Stimulated activated CD4-positive, alpha-beta T cell treated with anti-CD3 and anti-CD28 coated beads, Interleukin-4, amount 100 ng/mL, for 48 hours (primary cell): ENCODE measurements around the gene SRSF12.

Experiments used
- DNase-seq, 2 donors: peaks; one replicate each; pipeline ENCODE4 v3.0.0-alpha.2; 2020; ENCODE audit warnings: low read depth in 2 of 2

Gene SRSF12

DNA sequence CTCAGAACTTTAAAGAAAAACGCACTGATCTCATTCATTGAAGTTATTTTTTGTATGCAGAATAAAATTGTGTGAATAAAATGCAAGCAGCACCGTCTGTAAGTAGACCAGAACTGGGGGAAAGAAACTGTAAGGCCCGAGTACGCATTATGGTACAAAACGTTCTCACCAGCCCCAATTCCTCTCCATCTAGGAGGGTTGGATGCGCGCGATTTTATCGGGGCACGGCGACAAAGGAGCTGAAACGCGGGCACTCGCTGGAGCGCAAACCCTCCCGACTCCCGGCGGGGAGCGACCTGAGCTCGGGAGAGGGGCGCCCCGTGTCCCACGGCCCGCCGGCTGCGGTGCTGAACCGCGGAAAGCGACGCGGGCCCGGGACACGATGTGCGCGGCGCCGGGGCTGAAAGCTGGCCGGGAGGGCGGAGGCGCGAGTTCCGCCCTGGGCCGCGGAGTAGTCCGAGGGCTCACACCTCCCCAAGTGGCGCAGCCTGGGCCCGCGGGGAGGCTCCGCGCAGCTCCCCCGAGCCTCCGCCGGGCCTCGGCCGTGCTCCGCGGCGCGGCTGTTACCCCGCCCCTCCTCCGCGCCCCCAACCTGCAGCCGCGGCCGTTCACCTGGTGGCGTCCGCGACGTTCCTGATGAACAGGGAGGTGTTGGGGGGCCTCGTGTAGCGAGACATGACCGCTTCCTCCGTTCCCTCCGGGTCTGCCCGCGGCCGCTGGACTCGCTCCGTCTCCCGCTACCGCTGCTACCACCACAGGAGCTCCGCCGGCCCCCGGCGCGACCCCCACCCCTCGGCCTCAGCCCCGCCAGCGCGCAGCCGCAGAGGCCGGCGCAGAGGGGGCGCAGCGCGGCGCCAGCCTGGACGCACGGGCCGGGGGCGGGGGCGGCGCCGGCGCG lies at the start of gene SRSF12:
SRSF12 (minus strand) TSS at position 861 of the 898 bp plus-strand sequence; CDS start at position 677, 184 bp downstream.
- peak; percentile 13 to 17 for DNase-seq

DNA sequence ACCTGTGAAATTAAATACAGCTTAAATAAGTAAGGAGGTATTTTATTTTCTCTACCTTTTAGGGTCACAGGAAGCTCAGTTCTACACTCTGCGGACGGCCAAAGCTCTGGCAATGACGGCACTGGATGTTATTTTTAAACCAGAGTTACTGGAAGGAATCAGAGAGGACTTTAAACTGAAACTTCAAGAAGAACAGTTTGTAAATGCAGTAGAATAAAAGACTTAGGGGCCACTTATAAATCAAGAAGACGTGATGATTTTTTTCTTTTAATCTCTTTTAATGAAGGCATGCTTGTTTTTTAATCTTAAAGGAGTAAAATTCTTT lies 44.1 kb upstream of the SRSF12 start:
- no peak for DNase-seq

DNA sequence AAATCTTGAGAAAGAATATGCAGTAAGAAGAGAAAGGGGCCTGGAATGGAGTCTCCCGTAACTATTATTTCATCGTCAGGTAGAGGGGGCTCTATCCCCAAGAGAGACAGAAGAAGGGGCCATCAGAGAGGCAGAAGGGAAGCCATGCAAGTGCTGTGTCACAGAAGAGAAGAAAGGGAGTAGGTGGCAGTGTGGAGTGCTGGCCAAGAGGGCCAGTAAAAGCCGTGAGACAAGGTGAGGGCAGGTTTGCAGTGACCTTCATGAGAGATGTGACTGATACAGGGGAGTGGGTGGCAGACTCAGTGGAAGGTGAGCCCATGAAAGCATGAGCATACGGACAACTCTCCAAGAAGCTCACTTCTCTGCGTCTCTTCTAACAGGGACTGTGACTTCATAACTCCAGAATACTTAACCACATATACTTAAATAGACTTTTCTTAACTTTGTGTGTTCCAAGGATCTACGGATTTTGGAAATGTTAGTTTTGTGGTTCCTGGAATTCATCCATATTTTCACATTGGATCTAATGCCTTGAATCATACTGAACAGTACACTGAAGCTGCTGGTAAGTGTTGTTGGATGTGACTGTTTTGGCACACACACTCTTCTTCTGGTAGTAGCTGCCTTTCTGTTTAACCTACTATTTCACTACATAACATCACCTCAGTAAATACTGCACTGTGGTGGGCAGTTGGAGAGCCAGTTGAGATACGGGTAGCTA lies 43.6 kb upstream of the SRSF12 start:
- DNase-seq = no peak

DNA sequence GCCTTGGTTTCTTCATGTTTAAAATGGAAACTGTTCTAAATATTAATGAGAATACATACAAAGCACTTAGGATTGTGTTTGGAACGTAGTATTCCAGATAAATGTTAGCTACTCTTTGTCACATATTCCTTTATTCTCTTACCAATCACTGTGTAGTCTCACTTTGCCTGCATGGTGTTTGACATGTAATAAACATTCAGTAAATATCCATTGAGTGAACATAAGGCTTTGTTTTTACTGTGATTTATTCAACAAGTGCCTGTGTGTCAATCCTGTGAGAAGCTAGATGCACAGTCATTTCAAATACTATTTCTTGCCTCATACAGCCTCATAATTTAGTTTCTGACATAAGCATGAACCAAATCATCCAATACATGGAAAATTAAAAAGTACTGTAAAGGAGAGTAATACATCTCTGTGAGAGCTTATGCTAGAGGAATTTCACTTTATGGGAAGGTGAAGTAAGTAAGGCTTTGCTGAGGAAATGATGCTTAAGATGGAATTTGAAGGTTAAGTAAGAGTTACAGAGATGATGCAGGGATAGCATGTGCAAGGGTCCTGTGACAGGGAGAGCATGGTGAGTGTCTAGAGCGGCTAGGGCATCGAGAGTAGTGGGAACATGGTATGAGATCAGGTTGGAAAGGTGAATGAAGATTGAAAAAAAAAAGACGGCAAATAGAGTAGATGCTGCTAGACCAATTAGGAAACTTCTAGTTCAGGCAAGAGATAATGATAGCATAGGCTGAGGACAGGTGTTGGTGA lies 42.6 kb upstream of the SRSF12 start:
- DNase-seq = no peak

DNA sequence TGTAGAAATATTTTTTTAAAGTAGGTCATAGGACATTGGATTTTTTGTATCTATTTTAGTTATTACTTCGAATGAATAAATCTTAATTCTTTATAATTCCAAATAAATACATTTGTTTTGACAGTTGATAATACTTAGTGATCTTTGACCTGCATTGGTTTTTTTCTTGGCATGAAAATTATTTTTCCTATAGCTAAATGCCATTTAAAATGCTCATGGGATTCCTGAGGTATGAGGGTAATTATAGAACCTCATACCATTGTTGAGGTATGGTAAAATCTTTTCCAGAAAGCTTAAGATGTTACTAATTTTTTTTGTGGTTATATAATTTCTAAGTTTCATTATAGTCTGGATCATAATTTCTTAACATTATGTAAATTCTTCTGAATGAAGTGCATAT lies 36.3 kb upstream of the SRSF12 start:
- no peak for DNase-seq

DNA sequence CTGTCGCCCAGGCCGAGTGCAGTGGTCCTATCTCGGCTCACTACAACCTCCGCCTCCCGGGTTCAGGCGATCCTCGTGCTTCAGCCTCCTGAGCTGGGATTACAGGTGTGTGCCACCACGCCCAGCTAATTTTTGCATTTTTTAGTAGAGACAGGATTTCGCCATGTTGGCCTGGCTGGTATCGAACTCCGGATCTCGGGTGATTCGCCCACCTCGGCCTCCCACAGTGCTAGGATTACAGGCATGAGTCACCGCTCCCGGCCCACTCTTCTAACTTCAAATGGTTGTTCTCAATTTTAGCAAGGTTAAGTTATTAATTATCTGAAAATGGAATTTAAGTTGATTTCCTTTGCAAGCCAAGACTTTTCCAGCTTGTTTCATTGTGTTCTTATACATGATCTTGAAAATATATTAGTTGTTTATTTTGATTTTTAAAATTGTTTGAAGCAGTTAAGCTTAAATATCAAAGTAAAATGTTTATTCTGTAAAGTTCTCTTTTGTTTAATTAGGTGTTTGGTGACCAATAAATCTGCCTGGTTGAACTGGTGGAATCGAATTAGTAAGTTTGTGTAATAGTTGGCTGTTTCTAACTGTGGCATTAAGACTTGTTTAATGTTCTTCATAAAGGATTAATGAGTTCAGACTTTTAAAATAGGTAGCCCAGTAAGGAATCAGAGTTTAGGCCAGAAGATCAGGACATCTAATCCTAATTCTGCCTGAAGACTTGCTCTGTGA lies 30.3 kb upstream of the SRSF12 start:
- DNase-seq = peak; percentile 25 to 26

DNA sequence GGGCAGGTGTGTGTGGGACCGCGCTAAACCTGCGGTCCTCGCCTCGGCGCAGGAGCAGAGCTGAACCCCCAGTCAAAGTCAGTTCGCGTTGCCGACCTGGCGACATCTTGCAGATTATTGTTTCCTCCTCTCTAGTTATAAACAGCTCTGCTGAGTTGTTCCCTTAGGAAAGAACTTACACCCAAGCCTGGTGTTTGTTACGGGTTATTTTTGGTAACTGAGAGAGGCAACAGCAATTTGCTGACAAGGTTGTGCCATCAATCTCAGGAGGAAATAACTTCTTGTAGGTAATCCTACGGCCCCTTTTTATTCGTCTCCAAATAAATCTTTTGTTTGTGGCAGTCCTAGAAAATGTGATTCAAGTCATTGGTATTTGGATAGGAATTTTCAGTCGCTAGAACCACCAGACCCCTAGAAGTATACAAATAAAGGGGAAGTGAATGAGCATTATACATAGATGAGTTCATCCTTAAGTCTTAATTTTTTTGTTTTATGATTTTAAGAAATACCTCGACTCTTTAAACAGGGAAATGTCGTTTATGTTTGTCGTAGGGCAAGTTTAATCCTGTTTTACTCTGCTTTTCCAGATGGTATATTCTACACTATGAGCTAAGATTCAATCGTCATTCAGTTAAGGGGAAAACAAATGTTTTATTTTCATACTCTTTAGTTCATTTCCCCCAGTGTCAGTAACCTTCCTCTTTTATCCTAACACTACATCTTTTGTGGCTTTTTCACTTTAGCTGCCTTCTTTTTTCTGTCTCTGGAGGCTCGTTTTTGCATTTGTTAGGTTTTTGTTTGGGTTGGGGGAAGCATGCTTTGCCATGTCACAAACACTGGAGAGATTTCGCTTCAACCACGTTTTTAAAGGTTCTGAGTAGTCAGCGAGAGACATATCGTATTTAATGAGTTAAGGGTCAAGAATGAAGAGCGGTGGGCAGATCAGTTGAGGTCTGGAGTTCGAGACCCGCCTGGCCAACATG lies 29.1 kb upstream of the SRSF12 start:
- peak in 1 of 2 donors; percentile 30 for DNase-seq

DNA sequence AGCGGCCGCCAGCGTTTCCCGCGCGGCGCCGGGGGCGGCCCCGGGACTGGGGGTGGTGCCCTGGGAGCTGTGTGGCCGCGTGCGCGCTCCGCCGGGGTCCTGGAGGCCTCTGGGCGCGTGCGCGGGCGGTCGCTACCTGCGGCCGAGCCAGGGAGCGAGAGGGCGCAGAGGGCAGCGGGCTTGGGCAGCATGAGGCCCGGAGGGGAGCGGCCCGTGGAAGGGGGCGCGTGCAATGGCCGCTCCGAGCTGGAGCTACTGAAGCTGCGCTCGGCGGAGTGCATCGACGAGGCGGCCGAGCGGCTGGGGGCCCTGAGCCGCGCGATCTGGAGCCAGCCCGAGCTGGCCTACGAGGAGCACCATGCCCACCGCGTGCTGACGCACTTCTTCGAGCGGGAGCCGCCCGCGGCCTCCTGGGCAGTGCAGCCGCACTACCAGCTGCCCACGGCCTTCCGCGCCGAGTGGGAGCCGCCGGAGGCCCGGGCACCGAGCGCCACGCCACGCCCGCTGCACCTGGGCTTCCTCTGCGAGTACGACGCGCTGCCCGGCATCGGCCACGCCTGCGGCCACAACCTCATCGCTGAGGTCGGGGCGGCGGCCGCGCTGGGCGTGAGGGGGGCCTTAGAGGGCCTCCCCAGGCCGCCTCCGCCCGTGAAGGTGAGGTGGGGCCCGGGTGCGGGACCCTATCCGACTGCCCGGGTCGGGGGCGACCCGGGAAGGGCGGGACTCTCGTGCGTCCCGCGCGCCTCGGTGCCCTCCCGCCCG lies 28.3 kb upstream of the SRSF12 start, which contains the start of gene PM20D2:
PM20D2 (plus strand) TSS at position 100 of the 762 bp plus-strand sequence; CDS start at position 190, 90 bp downstream.
- peak; percentile 54 to 62 for DNase-seq

DNA sequence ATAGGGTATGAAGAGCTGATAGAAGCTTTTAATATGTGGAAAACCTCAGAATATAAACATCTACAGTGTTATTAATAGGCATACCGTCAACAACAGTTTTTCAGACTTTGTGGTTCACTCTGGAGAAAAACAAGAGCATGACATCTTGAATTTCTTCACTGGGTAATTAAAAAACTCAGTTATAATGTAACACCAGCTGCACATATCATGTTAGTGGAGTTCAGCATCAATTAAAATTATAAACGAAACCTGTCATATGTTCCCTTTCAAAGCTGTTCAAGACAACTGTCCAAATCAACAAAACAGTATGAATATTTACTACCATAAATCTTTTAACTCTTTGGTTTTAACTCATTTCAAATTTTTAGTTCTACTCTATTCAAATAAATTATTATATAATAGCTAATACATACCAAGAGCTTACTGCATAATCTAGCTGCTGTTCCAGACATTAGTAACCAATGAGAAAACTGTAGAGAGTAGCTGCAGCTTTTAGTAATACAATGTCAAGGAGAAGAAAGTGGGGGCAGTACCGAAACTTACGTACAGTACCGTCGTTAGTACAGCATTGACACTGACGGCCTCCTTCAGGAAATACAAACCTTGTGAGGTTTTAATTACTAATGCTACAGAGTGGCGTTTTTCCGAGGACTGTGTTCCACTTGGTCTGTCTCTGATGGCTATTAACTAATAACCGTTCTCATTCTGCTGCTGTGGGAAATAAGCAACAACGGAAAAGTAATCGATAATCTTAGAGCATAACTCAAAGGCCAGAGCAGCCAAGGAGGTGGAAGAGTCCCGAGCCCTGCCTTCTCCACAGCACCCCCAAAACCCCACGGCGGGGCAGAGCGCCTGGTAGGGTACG lies 27.5 kb upstream of the SRSF12 start:
- DNase-seq = peak; percentile 1 to 23

DNA sequence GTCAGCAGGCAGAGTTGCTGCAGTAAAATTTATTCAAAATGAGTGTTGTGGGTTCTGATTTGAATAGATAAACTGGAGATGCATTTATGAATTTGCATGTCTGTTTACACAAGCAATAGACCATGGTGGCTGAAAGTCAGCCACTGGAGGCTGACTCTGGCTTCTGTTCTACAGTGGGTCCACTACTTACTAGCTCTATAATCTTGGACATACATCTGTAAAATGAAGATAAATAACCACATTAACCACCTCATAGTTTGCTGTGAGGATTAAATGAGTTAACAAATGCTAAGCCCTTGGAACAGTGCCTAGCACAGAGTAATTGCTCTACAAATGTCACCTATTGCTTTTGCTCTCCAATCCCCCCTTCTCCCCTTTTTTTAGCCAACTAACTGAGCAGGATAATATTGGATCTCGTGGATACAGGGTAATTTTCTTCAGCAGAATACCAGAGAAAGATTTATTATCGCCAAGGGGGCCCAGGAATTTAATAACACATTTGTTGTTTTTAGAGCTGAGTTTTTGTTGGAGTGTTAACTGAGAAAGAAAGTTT lies 26.6 kb upstream of the SRSF12 start:
- no peak for DNase-seq

DNA sequence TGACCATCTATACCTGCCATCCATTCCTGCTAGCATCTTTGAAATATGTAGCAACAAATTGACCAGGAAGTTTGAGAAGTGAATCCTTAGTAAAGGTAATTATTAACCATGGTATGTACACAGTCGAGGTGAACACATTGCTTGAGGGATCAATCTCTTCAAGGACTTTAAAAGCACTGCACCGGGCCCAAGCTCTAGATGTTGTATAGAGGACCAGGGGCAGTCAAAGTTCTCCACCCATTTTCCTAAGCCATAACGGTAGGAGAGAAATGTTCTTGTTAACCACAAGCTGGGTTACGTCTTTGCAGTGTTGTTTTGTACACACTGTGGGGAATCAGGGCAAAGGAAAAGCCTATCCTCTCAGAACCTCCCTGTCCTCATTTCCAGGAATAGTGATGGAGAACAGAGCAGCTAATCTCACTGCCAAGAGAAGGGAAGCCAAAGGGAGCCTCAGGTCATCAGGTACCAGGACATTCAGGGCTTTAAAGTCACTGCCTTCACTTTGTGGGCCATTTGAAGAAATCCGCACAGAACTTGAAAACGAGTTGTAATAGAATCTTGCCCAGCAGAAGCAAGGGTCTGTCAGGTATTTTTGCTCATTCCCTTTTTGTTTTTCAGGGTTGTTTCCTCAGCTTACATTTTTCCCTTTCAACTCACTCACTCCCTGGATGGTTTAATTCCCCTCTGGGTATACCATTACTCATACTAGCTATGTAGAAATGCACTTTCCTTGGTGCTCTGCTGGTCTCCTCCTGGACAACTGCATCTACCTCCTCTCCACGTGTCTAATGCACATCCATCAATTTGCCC lies 22.7 kb upstream of the SRSF12 start:
- no peak for DNase-seq

DNA sequence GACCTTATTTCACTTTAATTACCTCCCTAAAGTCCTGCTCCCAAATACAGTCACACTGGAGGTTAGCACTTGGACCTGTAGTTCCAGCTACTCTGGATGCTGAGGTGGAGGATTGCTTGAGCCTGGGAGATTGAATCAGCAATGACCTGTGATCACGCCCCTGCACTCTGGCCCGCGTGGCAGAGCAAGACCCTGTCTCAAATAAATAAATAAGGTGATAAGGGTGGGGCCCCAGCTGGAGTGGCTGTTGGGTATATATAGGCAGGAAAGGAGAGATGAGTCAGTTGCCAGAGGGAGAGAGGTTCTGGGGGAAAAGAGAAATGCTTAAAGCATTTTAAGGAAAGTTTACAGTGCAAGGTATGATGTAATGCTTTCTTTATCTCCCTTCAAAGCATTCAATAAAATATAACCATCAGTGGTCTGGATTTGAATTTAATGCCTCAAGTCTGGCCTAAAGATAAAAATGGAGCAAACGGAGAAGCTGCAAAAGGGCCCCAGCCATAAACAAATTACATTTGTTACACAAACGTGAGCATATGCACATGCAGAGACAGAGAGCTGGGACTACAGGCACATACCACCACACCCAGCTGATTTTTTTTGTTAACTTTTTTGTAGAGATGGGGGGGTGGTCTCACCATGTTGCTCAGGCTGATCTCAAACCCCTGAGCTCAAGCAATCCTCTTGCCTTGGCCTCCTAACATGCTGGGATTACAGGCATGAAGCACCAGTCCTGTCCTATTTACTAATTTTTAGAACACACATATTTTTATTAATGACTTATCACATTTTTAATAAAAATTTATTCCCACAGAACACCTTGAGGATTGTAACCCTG lies 21.9 kb upstream of the SRSF12 start:
- no peak for DNase-seq

DNA sequence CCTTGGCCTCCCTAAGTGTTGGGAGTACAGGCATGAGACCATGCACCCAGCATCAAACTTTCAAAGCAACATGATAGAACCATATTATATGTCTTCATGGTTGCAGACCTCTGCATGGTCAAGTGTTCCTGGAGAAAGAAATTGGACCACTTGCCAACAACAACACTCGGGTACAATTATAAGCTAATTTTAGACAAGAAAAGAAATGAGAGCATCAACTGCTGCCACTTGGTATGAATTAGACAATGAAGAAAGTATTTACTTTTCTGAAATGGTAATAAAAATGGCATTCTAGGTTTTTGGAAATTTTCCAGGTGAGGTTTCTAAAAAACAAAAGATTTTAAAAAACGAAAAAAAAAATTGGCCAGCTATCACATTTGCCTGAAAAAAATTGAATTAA lies 20.3 kb upstream of the SRSF12 start:
- no peak for DNase-seq

DNA sequence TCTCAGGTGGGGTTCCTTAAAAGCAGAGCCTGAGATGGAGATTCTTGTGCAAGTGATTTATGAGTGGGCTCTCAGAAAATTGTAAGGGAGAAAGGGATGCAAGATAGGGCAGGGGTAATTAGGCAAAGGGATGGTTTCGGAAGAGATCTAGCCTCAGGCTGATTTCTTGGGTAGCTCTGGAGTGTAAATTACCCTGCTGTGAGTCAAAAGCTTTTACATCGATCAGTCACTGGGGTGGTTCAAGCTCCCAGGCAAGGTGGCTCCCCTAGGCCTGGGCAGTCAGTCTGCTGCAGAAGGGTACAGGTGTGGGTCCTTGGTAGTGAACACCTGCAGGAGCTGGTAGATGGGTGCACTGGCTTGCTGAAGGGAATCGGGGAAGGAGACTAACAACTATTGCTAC lies 16.9 kb upstream of the SRSF12 start:
- DNase-seq = no peak

DNA sequence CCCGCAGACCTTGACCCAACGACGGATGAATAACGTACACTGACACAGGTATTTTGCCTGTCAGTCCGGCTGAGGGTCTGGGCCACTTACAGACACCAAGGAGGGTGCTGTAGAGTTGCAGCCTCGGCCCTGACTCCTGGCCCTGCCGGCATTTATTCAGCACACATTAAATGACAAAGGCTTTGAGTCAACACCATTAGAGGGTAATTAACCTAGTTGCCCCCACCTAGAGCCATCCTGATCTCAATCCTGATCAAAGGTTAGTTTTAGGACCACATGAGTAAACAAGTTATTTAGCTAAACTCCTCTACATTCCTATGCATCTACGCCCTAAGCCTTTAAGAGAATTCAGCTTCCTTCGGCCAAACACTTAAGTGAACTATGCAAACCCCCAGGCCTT lies 16.1 kb upstream of the SRSF12 start:
- DNase-seq = no peak

DNA sequence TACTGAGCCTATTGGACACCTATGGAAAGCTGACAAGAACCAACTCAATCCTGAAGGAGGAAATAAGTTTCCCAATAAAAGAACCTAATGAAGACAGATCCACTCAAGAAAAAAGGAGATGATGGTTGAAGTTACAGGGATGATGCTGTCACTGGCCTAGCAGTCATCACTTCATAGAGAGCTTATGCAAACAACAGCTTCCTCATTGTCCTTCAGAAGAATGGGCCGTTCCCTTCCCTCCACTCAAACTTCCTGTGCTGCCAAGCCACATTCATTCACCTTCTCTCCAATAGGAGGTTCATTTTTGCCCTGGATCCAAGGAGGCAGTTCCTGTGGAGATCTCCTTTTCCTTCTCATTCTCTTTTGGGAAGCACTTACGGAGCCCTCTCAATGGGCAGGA lies 14.2 kb upstream of the SRSF12 start:
- DNase-seq = no peak

DNA sequence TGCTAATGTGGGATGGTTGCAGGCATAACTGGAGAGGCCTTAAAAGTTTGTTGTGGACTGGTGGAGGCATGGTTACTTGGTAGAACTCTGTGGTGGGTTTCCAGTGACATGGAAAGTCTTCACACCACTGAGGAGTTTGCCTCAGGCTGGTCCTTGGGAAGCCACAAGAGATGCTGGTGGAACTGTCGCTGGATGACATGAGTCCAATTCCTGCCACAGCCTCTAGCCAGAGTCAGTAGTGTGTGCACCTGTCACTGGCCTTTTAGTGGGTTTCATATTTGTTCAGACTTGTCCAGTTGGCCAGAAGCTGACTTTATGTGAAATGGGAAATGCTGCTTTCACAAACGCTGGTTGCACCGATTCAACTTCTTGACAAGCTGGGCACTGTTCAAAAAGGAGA lies 13.7 kb upstream of the SRSF12 start:
- DNase-seq = no peak
